GM18858 (cell line): ENCODE results near the gene MFF.

ENCODE experiments used
- ATAC-seq: cut with Tn5 transposase; IDR thresholded peaks from one replicate; pipeline ENCODE4 v1.9.1; 2021; ENCODE audit not compliant: unreplicated experiment

Gene MFF, protein sequence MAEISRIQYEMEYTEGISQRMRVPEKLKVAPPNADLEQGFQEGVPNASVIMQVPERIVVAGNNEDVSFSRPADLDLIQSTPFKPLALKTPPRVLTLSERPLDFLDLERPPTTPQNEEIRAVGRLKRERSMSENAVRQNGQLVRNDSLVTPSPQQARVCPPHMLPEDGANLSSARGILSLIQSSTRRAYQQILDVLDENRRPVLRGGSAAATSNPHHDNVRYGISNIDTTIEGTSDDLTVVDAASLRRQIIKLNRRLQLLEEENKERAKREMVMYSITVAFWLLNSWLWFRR

DNA sequence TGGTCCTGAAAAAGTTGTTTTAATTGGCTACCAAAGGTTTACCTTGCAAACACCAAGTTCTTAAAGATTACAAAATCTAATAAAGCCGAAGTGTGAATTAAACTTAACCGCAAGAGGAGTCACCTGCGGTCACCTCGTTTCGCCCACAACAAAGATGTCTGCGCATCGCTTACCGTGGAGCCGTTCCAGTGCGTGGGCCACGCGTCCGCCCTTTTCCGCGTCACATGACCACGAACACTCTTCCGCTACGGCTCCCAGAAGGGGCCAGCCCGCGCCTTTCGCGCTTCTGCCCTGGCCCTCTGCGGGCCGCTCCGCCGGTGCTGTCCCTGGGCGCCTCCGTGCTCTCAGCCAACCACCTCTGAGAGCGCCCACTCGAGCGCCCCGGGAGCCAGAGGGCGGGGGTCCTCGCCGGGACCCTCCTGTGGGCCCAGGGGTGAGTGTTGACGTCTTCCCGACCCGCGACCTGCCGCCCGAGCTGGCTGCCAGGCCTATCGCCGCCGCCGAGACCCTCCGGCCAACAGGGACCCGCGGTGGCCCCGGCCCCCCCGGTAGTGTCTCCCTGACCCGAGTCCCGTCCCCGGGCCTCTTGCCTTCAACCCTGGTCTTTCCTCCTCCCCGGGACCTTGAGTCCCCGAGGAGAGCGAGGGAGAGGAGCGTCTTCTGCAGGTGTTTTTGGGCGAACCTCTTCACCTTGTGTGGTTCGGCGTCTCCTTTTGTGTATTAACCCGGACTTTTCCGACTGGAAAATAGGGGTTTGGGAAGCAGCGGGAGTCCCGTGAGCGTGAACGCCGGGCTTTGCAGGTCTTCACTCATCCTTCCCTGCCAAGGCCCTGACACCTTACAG is at the start of gene MFF:
Gene MFF, plus strand, starts transcription at position 257 of the 844 bp plus-strand sequence. CDS start 5,415 bp downstream, outside the sequence.
- ATAC-seq = peak; percentile 94

DNA sequence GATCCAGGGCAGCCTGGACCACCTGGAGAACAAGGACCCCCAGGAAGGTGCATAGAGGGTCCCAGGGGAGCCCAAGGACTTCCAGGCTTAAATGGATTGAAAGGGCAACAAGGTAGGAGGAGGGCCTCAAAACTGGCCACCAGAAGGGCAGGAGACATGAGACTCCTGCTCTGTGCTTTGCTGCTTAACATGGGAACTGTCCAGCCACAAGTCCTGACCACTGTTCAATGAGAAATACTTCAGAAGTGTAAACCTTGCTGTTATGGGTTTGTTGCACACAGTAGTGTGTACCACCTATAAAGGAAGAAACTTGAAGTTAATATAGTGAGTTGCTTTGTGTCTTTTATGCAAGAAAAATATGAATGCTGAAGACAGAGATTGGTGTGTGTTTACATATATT is 44.2 kb upstream of the MFF start:
- ATAC-seq = no peak

DNA sequence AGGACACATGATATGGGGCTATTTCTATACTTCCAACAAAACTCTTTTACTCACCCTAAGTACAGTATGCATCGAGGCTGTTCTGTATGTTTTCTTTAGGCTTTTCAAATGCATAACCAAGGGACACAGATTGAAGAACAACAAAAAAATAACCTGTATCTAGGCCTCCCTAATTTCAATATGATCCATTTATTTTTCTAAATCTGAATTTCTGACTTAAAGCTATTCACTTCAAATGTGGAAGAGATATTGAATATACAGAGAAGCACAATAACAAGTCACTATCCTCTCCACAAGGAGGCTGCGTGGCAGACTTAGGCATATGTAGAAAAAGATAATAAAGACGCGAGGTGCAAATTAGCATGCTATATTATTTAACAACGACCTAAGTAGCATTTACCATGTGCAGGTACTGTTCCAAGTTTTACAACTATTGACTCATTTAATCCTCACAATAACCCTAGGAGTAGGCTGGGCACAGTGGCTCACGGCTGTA is 39.3 kb upstream of the MFF start:
- no peak for ATAC-seq

DNA sequence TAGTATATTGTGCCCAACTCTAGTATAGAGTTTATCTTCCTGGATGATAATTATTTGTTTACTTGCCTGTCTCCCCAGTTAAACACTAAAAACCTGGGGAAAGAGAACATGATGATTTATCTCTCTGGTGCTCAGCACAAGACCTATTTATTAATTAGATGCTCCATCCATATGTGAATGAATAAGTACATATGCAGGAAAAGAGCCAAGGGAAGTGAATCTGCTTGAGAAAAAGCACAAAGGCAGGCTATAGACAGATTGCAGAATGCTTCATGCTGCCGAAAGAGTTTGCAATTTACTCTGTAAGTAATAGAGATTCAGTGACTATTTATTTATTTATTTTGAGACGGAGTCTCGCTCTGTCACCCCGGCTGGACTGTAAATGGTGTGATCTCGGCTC is 37.3 kb upstream of the MFF start:
- ATAC-seq = no peak

DNA sequence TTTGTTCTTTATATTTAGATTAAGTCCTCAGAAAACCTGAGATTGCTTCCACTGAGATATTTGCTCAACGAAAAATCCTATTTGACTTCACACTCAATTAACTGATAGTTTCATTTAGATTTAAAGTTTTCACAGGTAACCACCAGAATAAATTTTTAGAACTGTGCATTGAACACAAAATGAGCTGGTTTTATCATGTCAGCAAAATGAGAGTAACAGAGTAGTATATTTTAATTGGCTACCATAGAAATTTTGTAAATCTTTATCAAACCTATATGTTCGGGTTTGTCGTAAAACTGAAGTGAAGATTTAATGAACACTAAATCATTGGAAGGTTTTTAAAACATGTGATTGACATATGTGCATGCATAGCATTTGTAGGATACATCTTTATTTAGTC is 32.7 kb upstream of the MFF start:
- ATAC-seq = no peak

DNA sequence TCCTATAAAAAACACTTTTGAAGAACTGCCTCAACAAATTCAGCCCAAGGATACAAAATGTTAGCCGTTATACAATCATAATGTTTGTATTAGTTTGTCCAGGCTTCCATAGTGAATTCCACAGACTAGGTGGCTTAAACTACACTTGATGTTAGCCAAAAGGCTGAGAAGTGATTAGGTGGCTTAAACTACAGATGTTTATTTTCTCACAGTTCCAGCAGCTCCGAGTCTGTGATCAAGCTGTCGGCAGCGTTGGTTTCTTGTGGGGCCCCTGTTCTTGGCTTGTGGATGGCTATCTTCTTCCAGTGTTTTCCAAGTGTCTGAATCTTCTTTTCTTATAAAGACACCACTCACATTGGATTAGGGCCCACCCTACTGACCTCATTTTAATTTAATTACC is 31.5 kb upstream of the MFF start:
- ATAC-seq = no peak

DNA sequence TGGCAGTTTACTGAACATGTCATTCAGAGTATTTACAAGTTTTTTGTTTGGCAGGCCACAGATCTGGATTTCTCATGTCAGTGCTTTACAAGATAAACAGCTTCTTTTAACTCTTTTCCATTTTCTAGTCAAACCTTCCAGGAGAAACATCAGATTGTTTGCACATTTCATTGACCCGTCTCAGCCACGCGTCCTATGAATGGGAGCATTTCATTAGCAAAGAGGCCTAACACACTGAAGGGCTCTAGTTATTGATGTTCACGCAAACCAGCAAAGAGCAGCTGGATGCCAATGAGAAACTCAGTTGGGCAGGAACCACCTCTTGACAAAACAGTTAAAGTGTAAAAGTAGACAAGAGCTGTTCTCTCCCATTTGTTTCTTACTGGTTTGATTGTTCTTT is 29.2 kb upstream of the MFF start:
- ATAC-seq = no peak

DNA sequence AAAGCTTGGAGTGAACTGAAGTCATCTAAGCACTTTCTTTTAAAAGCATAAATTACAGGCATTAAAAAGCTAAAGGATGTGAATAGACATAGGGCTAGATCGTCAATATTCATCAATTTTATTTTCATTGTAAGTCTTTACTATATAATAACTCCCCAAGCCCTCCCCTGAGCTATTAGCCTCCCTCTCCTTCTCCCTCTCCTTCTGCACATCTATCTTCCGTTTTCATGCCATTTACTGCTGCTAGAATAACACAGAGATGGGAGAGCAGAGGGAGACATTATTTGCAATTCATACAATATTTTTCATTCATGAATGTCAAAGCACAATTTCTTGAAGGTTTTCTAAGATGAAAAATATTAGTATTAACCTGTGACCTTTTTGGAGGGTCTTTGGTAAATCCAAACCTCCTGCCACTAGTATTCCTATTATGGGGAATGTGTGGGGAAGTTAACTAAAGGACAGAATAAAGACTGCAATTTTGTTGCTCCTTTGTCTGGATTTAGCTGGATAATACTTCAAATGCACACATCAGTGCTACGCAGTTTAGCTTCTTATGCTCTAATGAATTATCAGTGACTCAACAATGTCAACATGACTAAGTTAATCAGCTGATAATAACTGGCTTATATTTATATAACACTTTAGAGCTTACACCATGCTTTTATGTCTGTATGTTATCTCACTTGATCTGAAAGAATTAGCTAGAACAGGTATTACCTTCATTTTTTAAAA is 28.2 kb upstream of the MFF start:
- no peak for ATAC-seq

DNA sequence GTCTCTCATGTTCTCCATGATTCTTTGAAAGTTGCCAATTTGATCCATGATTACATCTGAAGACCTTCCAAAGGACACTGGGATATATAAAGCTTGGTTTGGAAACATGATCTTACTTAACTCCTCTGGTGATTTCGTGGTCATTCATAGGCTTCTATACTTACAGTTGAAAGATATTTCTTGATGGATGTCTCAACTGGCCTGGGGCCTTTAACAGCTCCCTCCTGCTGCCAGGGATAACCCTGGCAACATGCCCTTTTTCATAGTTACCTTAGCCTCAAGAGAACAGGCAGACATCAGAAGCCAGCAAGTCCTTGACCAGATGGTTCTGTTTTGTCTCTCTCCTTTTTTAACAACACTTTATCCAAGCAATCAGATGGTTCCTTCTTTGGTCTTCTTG is 23.5 kb upstream of the MFF start:
- no peak for ATAC-seq

DNA sequence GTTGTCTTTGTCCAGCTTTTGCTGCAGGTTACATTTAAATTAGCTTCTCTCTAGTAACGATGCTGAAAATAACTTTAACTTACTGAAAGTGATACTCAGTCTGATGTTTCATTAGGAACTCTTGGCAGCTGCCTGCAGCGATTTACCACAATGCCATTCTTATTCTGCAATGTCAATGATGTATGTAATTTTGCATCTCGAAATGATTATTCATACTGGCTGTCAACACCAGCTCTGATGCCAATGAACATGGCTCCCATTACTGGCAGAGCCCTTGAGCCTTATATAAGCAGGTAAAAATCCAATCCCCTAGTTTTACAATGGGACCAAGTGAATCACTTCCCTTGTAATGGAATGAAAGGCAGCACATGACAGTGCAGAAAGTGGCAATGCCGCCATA is 16.3 kb upstream of the MFF start:
- peak; percentile 90 for ATAC-seq

DNA sequence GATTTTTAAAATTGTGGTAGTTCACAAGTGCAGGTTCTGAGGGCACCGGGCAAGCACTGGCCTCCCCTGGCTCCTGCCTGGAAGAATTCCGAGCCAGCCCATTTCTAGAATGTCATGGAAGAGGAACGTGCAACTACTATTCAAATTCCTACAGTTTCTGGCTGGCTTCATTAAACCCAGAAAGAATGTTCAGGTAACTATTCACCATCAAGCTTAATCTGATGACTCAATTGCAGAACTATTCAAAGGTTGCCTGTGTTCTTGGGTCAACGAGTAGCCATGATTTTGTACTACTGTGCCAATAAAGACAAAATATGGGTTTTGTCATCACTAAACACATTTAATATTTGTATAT is 14.3 kb upstream of the MFF start:
- no peak for ATAC-seq

DNA sequence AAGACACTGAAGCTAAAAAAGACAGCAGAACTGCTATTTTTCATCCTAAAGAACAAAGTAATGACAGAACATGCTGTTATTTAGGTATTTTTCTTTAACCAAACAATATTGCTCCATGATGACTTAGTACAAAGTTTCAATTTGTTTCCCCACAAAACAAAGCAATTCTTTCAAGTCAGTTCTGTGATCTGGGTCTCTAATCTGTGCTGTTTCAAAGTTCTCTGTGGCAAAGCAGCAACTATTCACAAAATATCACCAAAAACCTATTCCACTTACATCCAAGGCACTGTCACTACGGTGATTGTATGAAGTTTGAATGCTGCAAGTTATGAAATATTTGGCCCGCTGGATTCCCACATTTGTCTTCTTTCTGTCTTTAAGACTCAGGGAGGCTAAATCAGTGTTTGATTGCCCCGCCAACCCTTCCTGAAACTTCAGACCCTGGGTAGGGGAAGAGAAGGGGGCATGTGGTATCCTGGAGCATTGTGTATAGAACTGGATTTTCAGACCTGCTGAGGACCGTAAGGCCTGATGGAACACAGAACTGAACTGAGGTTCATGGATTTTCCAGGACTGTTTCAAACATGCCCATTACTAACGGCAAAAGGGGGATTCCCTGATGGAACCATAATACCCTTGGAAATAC is 13.1 kb upstream of the MFF start:
- no peak for ATAC-seq

DNA sequence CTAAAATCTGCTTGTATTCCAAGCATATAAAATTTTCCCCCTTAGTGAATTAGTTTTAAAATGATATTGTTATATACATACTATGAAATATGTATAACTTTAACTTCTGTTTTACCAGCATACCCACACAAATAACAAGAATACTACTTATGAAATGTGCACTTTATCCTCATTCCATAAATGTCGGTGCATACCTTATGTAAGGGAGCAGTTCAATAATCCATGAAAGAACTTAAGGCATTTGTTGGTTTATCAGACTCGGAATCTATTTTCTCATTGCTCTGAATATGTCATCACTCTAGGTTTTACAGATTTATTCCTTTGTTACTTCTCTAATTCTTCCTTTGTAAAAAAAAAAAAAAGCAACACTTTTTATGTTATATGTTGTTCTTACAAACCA is 12.5 kb upstream of the MFF start:
- ATAC-seq = no peak

DNA sequence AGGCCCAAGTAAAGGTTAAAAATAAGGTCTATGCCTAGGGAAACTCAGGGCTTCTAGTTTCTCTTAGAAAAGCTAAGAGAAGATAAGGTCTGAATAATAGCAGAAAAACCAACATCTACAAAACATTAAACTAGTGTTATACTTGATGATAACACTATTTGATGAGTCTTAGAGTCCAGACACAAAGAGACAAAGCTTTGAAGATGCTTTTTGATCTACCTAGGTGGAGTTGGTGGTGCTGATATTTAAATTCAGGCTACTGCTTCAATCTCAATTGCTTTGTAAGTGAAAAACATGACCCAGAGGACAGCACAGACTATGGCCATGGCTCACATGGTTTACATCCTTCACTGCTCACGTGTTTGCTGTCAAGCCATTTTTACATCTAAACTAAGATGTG is 11.7 kb upstream of the MFF start:
- no peak for ATAC-seq

DNA sequence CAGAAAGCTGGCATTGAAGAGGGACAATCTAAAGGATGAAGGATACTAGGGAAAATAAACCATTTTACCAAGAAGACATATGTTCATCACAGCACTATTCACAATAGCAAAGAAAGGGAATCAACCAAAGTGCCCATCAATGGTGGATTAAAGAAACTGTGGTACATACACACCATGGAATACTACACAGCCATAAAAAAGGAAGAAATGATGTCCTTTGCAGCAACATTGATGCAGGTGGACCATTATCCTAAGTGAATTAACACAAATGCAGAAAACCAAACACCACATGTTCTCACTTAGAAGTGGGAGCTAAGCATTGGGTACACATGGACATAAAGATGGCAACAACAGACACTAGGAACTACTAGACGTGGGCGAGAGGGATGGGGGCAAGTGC is 7.2 kb upstream of the MFF start:
- ATAC-seq = no peak

DNA sequence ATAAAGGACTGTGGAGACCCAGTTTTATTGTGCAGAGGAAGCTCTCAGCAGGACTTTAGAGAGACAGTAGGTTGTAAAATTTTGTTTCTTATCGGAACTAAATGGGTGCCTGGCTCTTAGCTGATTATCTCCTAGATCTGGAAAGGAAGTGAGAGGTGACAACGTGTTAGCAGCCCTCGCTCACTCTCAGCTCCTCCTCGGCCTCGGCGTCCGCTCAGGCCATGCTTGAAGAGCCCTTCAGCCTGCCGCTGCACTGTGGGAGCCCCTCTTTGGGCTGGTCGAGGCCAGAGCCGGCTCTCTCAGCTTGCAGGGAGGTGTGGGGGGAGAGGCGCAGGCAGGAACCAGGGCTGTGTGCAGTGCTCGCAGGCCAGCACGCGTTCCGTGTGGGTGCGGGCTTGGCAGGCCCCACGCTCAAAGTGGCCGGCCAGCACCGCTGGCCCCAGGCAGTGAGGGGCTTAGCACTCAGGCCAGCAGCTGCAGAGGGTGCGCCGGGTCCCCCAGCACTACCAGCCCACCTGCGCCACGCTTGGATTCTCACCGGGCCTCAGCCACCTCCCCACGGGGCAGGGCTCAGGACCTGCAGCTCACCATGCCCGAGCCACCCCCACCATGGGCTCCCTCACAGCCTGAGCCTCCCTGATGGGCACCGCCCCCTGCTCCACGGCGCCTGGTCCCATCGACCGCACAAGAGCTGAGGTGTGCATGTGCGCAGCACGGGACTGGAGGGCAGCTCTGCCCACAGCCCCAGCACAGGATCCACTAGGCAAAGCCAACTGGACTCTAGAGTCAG is 4.6 kb upstream of the MFF start:
- no peak for ATAC-seq

DNA sequence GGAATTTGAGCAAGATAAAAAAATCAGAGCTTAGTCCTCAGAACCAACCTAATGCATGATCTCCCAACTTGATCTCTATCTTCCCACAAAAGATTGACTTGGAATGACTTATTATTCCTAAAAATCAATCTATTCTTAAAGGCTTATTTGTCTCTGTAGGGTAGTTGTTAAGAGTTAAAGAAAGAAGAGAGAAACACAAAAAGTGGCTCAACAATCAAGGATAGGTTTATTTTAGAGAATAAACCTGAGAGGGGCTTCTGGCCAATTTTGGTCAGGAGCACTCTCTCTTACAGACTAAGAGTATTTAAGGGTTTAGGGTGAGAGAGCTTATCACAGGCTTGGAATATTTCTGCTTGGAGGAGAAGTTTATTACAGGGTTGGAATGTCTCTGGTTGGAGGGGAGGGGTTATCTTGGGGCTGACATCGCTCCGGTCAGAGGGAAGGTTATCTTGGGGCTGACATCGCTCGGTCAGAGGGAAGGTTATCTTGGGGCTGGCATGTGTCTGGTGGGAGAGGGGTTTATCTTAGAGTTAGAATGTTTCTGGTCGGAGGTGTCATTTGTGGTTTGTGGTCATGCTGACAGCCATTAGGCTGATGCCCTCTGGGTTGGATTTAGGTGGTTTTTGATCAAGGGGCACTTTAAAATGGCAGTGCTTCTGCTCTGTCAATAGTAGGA is 2.4 kb upstream of the MFF start:
- no peak for ATAC-seq

DNA sequence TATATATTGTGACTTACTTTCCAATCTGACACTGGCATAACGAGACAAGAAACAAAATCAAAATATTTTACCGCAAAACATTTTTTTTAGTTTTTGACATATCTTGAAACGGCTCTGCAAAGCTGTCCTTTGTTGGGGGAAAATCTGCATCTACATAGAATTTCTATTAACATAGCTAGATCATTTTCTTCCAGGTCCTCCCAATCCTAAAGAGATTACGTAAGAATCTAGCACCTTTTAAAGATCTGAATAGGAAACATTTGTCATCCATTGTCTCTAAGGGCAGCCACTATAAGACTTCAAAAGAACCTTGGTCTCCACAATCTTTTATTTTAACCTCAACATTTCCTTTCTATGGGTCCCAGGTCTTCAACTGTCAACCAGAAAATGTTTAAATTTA is 1.2 kb upstream of the MFF start:
- no peak for ATAC-seq

DNA sequence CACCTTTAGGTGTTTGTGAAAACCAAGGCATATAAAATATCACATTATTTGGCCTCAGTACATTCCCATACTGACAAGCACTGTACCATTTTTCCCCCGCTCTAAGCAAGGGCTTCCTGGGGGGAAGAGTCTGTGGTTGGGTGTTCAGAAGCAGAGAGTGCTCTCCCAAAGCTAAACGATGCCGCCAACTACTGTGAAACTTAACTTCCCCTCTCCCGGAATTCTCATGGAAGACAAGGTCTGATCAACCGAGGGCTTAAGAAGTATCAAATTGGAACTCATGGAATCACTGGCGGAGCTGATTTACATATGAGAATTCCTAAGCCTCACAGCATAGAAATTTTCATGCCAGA is 433 bp upstream of the MFF start:
- ATAC-seq = no peak

DNA sequence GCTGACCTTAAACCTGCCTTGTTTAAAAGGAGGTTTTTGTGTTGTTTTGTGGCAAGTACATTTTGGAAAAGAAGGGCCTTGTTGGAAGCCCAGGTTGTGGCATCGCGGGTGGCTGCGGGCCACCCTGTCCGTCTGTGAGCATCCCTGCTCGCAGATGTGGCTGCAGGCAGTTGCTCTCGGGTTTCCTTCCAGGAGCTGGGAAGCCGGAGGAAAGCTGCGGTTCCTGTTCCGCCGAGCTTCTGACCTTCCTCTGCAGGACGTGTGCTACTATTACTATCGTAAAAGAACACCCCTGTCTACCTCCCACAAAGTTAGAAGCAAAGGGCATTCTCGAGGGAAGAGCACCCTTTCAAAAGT is 766 bp downstream of the MFF start:
- peak; percentile 0 for ATAC-seq
